Body of pancreas (tissue), 4 donors: ENCODE results near the gene AVPR1B.

Experiments used
- CTCF ChIP-seq, 7 experiments: fragments of 450-650 bp in 4 of 7; fragments of 200-600 bp in 3 of 7; sonication (generic) in 3 of 7; IDR thresholded peaks; one replicate each; pipeline ENCODE4 v1.5.1; 2016 to 2019; ENCODE audit warnings: antibody characterized with exemption in 7 of 7
- POLR2A ChIP-seq, 3 donors: fragments of 450-650 bp; IDR thresholded peaks; one replicate each; pipeline ENCODE4 v1.6.1; 2016; ENCODE audit warnings: antibody characterized with exemption in 3 of 3, mild to moderate bottlenecking in 2 of 3

- TF ChIP-seq CTCF (IDR thresholded peaks at IDR 0.05) (no peak), POLR2A (IDR thresholded peaks at IDR 0.05) (no peak)
Measured at GRCh38 chr1:206120406-206120805, 3.2 kb upstream of the AVPR1B start.
